ENCODE results near the gene SPATS1. TPM values are rescaled to one million over a fixed set of nuclear protein-coding genes. Genes with fewer than 3 reads are reported as not detected.

SPATS1 gene
- not detected in 2 replicates for total RNA-seq

DNA sequence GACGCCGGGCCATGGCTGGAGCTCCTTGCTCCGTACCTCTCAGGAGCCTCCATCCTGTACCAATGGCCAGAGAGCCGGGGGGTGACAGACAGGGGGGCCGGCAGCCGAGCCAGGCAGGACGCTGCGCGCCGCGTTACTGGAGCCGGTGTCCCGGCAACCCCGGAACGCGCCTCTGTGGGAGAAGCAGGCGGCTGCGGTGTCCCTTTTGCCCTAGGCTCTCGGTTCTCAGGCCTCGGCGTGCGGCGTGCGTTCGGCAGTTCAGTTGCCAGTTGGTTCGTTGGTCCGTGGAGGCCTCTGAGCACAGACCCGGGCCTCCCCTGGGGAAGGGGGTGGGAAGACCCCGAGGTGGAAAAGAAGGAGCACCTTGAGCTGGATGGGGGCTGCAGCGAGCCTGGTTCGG, at the start of gene SPATS1:
Gene SPATS1, plus strand, starts transcription at position 162 of the 400 bp plus-strand sequence. CDS start 446 bp downstream, outside the sequence.

DNA sequence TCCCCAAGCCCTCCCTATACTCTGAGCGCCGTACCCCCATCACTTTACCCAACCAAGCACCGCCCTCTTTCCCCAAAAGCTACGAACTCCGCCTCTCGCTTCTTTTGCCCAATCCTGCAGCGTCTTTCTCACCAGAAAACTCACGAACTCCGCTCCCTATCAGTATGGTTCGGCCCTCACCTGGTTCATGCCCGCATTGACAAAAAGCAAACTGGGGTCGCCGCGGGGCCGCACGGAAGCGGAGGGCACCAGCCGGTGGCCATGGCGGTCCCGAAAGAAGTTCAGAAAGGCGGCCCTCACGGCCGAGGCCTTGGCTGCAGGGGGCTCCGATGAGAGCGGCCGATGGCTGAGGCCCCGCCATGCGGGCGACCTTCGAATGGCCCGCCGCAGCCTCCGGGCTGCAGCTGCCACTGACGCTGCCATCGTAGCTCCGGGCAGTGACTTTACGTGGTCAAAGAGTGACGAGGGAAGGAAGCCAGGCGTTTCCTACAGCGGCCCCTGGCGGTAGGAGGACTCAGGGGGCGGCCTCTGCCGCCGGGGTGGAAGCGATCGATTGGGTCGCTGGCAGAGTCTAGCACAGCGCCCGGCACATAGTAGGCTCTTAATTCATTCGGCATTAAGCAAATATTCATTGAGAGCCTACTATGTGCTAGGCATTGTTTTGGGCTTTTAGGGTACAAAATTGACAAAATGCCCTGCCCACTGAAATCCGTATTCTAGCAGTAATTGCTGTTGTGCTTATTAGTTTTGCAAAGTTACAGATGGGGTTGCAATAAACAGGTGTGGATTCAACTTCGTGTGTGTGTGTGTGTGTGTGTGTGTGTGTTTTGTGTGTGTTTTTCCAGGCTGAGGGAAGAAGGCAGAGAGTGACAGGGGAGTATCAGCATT, 29.3 kb upstream of the SPATS1 start, which contains the start of gene AARS2:
Gene AARS2, minus strand, starts transcription at position 447 of the 888 bp plus-strand sequence. Its CDS starts 24 bp downstream, at position 423.

DNA sequence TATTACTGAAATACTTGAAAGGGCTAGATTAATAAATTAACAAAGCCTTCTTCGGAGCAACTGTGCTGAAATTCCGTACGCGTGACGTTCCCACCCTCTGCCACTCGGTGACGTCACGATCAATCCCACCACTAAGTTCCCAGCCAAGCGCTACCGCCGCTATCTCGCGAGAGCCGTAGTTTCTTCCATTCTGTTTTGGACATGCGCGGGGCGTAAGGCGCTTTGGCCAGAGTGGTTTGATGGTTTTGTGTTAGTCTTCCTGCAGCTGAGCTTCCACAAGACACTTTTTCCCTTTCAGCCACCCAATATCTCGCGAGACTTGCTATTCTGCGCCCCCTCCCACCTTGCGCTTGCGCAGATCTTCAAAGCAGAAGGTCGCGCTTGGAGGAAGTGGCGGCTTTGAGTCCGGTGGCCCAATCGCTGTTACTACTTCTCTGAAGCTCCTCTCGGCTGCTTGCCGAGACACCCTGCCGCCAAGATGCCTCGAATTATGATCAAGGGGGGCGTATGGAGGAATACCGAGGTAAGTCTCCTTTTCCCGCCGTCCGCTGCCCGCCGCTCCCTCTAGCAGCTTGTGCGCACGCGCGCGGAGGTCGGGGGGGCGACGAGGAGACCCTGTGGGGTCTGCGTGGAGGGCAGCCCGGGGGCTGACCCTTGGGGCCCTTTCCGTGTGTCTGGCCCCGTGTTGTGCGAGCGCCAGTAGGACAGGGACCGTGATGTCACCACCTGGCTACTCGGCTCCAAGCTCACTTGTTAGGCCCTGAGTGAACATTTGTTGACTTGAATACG, 45.1 kb downstream of the SPATS1 start, which contains the start of gene CDC5L:
Gene CDC5L, plus strand, starts transcription at position 361 of the 789 bp plus-strand sequence. Its CDS starts 118 bp downstream, at position 479.

Other genes with a start within 250 kb of the SPATS1 start
- 43.1 and 69.8 TPM in 2 replicates for gene MRPL14, start 215.2 kb upstream of the SPATS1 start, total RNA-seq
- gene TMEM63B, start 215.1 kb upstream of the SPATS1 start, total RNA-seq = 22.8 and 27.7 TPM in 2 replicates
- not detected in 2 replicates for gene CAPN11, start 183.8 kb upstream of the SPATS1 start, total RNA-seq
- gene MYMX, start 125.7 kb upstream of the SPATS1 start, total RNA-seq = 2.0 TPM in 1 of 2 replicates, not detected in the other
- 20.0 and 33.6 TPM in 2 replicates for gene SLC29A1, start 119.1 kb upstream of the SPATS1 start, total RNA-seq
- 797 and 817 TPM in 2 replicates for gene HSP90AB1, start 95.5 kb upstream of the SPATS1 start, total RNA-seq
- gene SLC35B2, start 85.1 kb upstream of the SPATS1 start, total RNA-seq = 82.9 and 95.5 TPM in 2 replicates
- 12.7 and 25.2 TPM in 2 replicates for gene NFKBIE, start 77.1 kb upstream of the SPATS1 start, total RNA-seq
- gene TMEM151B, start 72.2 kb upstream of the SPATS1 start, total RNA-seq = not detected in 2 replicates
- gene AARS2, start 29.3 kb upstream of the SPATS1 start, total RNA-seq = 13.3 and 17.7 TPM in 2 replicates
- 16.8 and 20.0 TPM in 2 replicates for gene CDC5L, start 45.1 kb downstream of the SPATS1 start, total RNA-seq